Measurements from ENCODE around the gene HIPK2.

HIPK2 gene

GRCh38 chr7:139669106-139670061, 108.4 kb downstream of the HIPK2 start:
- no peak for TF ChIP-seq CTCF (conservative IDR thresholded peaks at IDR 0.05)
- no peak for TF ChIP-seq ZFX (IDR thresholded peaks at IDR 0.05)
- no peak overlapping the region; the same call in 1 of the 2 replicates for H3K27ac ChIP-seq

- no peak overlapping the region for H3K27ac ChIP-seq
- TF ChIP-seq CTCF (conservative IDR thresholded peaks at IDR 0.05) (no peak), ZFX (IDR thresholded peaks at IDR 0.05) (no peak)
These were observed 110.4 kb downstream of the HIPK2 start for GRCh38 chr7:139667377-139667776.

GRCh38 chr7:139666501-139666900, 111.3 kb downstream of the HIPK2 start:
- TF ChIP-seq ZFX (IDR thresholded peaks at IDR 0.05) = no peak
- TF ChIP-seq CTCF (conservative IDR thresholded peaks at IDR 0.05) = no peak

GRCh38 chr7:139664434-139664833, 113.4 kb downstream of the HIPK2 start:
- no peak for TF ChIP-seq CTCF (conservative IDR thresholded peaks at IDR 0.05)
- TF ChIP-seq ZFX (IDR thresholded peaks at IDR 0.05) = no peak
- no peak overlapping the region for H3K27ac ChIP-seq

More at GRCh38 chr7:139666501-139666900, 111.3 kb downstream of the HIPK2 start:
- no peak overlapping the region for H3K27ac ChIP-seq

GRCh38 chr7:139663608-139664177, 114.1 kb downstream of the HIPK2 start:
- TF ChIP-seq ZFX (IDR thresholded peaks at IDR 0.05) (no peak), CTCF (conservative IDR thresholded peaks at IDR 0.05) (no peak)
- H3K27ac ChIP-seq = no peak overlapping the region

GRCh38 chr7:139661903-139662302, 115.9 kb downstream of the HIPK2 start:
- no peak overlapping the region for H3K27ac ChIP-seq
- TF ChIP-seq CTCF (conservative IDR thresholded peaks at IDR 0.05) (no peak), ZFX (IDR thresholded peaks at IDR 0.05) (no peak)

- TF ChIP-seq ZFX (IDR thresholded peaks at IDR 0.05) (no peak), CTCF (conservative IDR thresholded peaks at IDR 0.05) (no peak)
- no peak overlapping the region for H3K27ac ChIP-seq
These were observed 116.8 kb downstream of the HIPK2 start for GRCh38 chr7:139661043-139661440.
